RWPE1 (cell line): Measurements from ENCODE around the gene NFILZ.

Experiments
- CTCF ChIA-PET: fragments of 350-600 bp; sonication (Branson Sonifier 250); formaldehyde crosslinking; extraction: SDS; loops from one replicate; lab custom pipeline; 2021; lab: Yijun Ruan, JAX
- POLR2A ChIA-PET: fragments of 400-600 bp; formaldehyde crosslinking; extraction: SDS; loops from one replicate; lab custom pipeline; 2020; ENCODE audit warnings: antibody characterized with exemption; ENCODE audit not compliant: low non-redundant PET; lab: Yijun Ruan, JAX
- DNase-seq: peaks from one replicate; pipeline ENCODE4 v3.0.0; 2012; ENCODE audit warnings: low spot score
- H3K27ac ChIP-seq: fragments of 450-650 bp; 2 replicates; pipeline ENCODE4 v1.5.1; 2017
- CTCF ChIP-seq: fragments of 450-650 bp; conservative IDR thresholded peaks from 2 replicates; pipeline ENCODE4 v1.5.1; 2017; ENCODE audit warnings: low read depth, mild to moderate bottlenecking

Gene NFILZ

GRCh38 chr19:8640402-8641004 lies 10.1 kb downstream of the NFILZ start:
- CTCF ChIA-PET: interaction anchor here (1.2 kb wide), 1 partner anchor 60 kb away, joined by 7 read pairs; no protein-coding TSS in a partner anchor
- TF ChIP-seq CTCF: no peak
- no peak for DNase-seq
- H3K27ac ChIP-seq: no peak overlapping the region
- POLR2A ChIA-PET: no interaction called here

- TF ChIP-seq CTCF: no peak
- no peak overlapping the region for H3K27ac ChIP-seq
- CTCF ChIA-PET: interaction anchor here (0.9 to 1.2 kb wide), 4 partner anchors 8 to 61 kb away, joined by 4 to 7 read pairs (median 5); no protein-coding TSS in a partner anchor
- DNase-seq: no peak
- POLR2A ChIA-PET: no interaction called here
These were observed 10.9 kb downstream of the NFILZ start for GRCh38 chr19:8641221-8641907.

- ChIA-PET CTCF (interaction anchor here (0.6 to 1.1 kb wide), 4 partner anchors 8 to 900 kb away, joined by 3 to 6 read pairs (median 4); no protein-coding TSS in a partner anchor), POLR2A (no interaction called here)
- TF ChIP-seq CTCF: 0 out of 2 replicates have a peak, but pooled peaks have one; percentile 10
- peak; percentile 27 for DNase-seq
- no peak overlapping the region for H3K27ac ChIP-seq
These were observed 11.6 kb downstream of the NFILZ start for GRCh38 chr19:8641908-8642547.

- no peak overlapping the region for H3K27ac ChIP-seq
- POLR2A ChIA-PET: no interaction called here
- DNase-seq: no peak
- CTCF ChIA-PET: interaction anchor here (0.6 to 1.1 kb wide), 4 partner anchors 9 to 899 kb away, joined by 3 to 6 read pairs (median 4); no protein-coding TSS in a partner anchor
- no peak for TF ChIP-seq CTCF
These were observed 12.1 kb downstream of the NFILZ start for GRCh38 chr19:8642561-8642960.

- no peak for DNase-seq
- ChIA-PET CTCF (no interaction called here), POLR2A (interaction anchor here (0.6 kb wide), 1 partner anchor 85 kb away, joined by 3 read pairs; no protein-coding TSS in a partner anchor)
- TF ChIP-seq CTCF: no peak
- H3K27ac ChIP-seq: no peak overlapping the region
These were observed 13.6 kb downstream of the NFILZ start for GRCh38 chr19:8643860-8644653.

- ChIA-PET POLR2A (no interaction called here), CTCF (no interaction called here)
- H3K27ac ChIP-seq: no peak overlapping the region
- no peak for TF ChIP-seq CTCF
- no peak for DNase-seq
These were observed 17.8 kb downstream of the NFILZ start for GRCh38 chr19:8648240-8648639.
